SK-N-SH (cell line): ENCODE measurements around the gene SORL1. TPM values are rescaled to one million over a fixed set of nuclear protein-coding genes. Genes with fewer than 3 reads are reported as not detected.

Experiments used
- CTCF ChIA-PET: fragments of 300-600, 350-600 bp; formaldehyde crosslinking; extraction: SDS; loops from one replicate; lab custom pipeline; 2021; lab: Yijun Ruan, JAX
- POLR2A ChIA-PET: fragments of 350-600 bp; sonication (Branson Sonifier 250); formaldehyde crosslinking; extraction: SDS; loops from one replicate; lab custom pipeline; 2020; ENCODE audit warnings: antibody characterized with exemption, inconsistent platforms; lab: Yijun Ruan, JAX
- DNase-seq: peaks from one replicate; pipeline ENCODE4 v3.0.0; 2012
- H2AFZ ChIP-seq: fragments of 200-600 bp; sonication (generic); 2 replicates; pipeline ENCODE4 v1.8.1; 2016; ENCODE audit warnings: antibody characterized with exemption, mild to moderate bottlenecking, low read depth
- H3F3A ChIP-seq: fragments of 200-600 bp; sonication (generic); replicated peaks from 2 replicates; pipeline ENCODE3; 2016; ENCODE audit warnings: antibody characterized with exemption, mild to moderate bottlenecking; ENCODE audit not compliant: insufficient read depth
- H3K27ac ChIP-seq, 2 experiments: fragments of 200-500 bp in 1 of 2; fragments of 200-600 bp in 1 of 2; sonication (Bioruptor generic) in 1 of 2; sonication (generic), shearing (Covaris generic) in 1 of 2; 2 replicates each; pipeline versions ENCODE4 v1.5.1 to v1.6.1; 2014 to 2016; ENCODE audit warnings: low read depth in 2 of 2, inconsistent platforms in 1 of 2, low read length in 1 of 2, mild to moderate bottlenecking in 1 of 2, mixed read lengths in 1 of 2
- H3K27me3 ChIP-seq: fragments of 200-600 bp; sonication (generic), shearing (Covaris generic); 2 replicates; pipeline ENCODE4 v1.6.1; 2016; ENCODE audit warnings: mixed run types; ENCODE audit not compliant: insufficient read depth
- H3K36me3 ChIP-seq, 2 experiments: fragments of 200-500 bp in 1 of 2; fragments of 200-600 bp in 1 of 2; sonication (Bioruptor generic) in 1 of 2; sonication (generic) in 1 of 2; replicated peaks in 1 of 2; 2 replicates each; pipeline versions ENCODE3 to v1.5.1; 2014 to 2016; ENCODE audit warnings: low read length in 1 of 2, mild to moderate bottlenecking in 1 of 2; ENCODE audit not compliant: insufficient read depth in 2 of 2, control insufficient read depth in 1 of 2
- H3K4me1 ChIP-seq, 2 experiments: fragments of 200-500 bp in 1 of 2; fragments of 200-600 bp in 1 of 2; sonication (Bioruptor generic) in 1 of 2; sonication (generic), shearing (Covaris generic) in 1 of 2; 2 replicates each; pipeline versions ENCODE4 v1.5.1 to v1.6.1; 2014 to 2016; ENCODE audit warnings: low read depth in 1 of 2, low read length in 1 of 2, mixed run types in 1 of 2; ENCODE audit not compliant: insufficient read depth in 2 of 2, control insufficient read depth in 1 of 2
- H3K4me2 ChIP-seq: fragments of 200-600 bp; sonication (generic), shearing (Covaris generic); 2 replicates; pipeline ENCODE4 v1.6.1; 2017; ENCODE audit warnings: mixed run types
- H3K4me3 ChIP-seq, 2 experiments: fragments of 200-500 bp in 1 of 2; fragments of 200-600 bp in 1 of 2; sonication (Bioruptor generic) in 1 of 2; sonication (generic), shearing (Covaris generic) in 1 of 2; 2 replicates each; pipeline versions ENCODE4 v1.5.1 to v1.8.1; 2014 to 2016; ENCODE audit warnings: low read depth in 2 of 2, inconsistent platforms in 1 of 2, low read length in 1 of 2, mild to moderate bottlenecking in 1 of 2, mixed read lengths in 1 of 2, moderate library complexity in 1 of 2
- H3K79me2 ChIP-seq: fragments of 200-600 bp; sonication (generic); 2 replicates; pipeline ENCODE4 v1.8.1; 2017; ENCODE audit warnings: mild to moderate bottlenecking; ENCODE audit not compliant: insufficient read depth
- H3K9ac ChIP-seq: fragments of 200-600 bp; sonication (generic); 2 replicates; pipeline ENCODE4 v1.6.1; 2017; ENCODE audit warnings: mixed run types
- H3K9me2 ChIP-seq: fragments of 200-600 bp; sonication (generic); 2 replicates; pipeline ENCODE4 v1.6.1; 2017; ENCODE audit warnings: mixed run types
- H3K9me3 ChIP-seq: fragments of 200-600 bp; sonication (generic); 2 replicates; pipeline ENCODE4 v1.6.1; 2017; ENCODE audit warnings: mixed run types, mild to moderate bottlenecking, moderate library complexity
- H4K20me1 ChIP-seq: fragments of 200-600 bp; sonication (generic); 2 replicates; pipeline ENCODE4 v1.6.1; 2017; ENCODE audit warnings: mild to moderate bottlenecking, mixed run types; ENCODE audit not compliant: insufficient read depth
- CHD2 ChIP-seq: fragments of 150-350 bp; IDR thresholded peaks from 2 replicates; pipeline ENCODE4 v1.6.1; 2018; ENCODE audit warnings: low read length; ENCODE audit not compliant: partially characterized antibody
- CTCF ChIP-seq: fragments of 200-600 bp; sonication (generic); IDR thresholded peaks from 2 replicates; pipeline ENCODE4 v1.6.1; 2017; ENCODE audit warnings: antibody characterized with exemption, mild to moderate bottlenecking, moderate library complexity
- FOXJ3 ChIP-seq: sonication (generic); formaldehyde crosslinking; IDR thresholded peaks from 2 replicates; pipeline ENCODE4 v1.5.1; 2020; ENCODE audit warnings: mild to moderate bottlenecking, missing genetic modification reagents
- FOXM1 ChIP-seq: IDR thresholded peaks from 2 replicates; pipeline ENCODE4 v1.4.0; 2012; ENCODE audit warnings: low read depth, mild to moderate bottlenecking
- IRF3 ChIP-seq: fragments of 150-350 bp; IDR thresholded peaks from 2 replicates; pipeline ENCODE4 v1.6.1; 2016; ENCODE audit warnings: mild to moderate bottlenecking, low read depth, low read length
- NFIC ChIP-seq: IDR thresholded peaks from 2 replicates; pipeline ENCODE4 v1.4.0; 2012; ENCODE audit warnings: borderline replicate concordance
- NRF1 ChIP-seq: IDR thresholded peaks from 2 replicates; pipeline ENCODE4 v1.6.1; 2012; ENCODE audit warnings: low read depth, mild to moderate bottlenecking, low read length
- RFX5 ChIP-seq: IDR thresholded peaks from 2 replicates; pipeline ENCODE4 v1.6.1; 2012; ENCODE audit warnings: mild to moderate bottlenecking, improper control_type of control experiment, low read length
- SIN3A ChIP-seq: IDR thresholded peaks from 2 replicates; pipeline ENCODE4 v1.6.1; 2012; ENCODE audit warnings: low read depth, mild to moderate bottlenecking, low read length, moderate library complexity, borderline replicate concordance
- TEAD4 ChIP-seq: IDR thresholded peaks from 2 replicates; pipeline ENCODE4 v1.4.0; 2012; ENCODE audit warnings: mild to moderate bottlenecking, borderline replicate concordance; ENCODE audit not compliant: insufficient read depth
- YY1 ChIP-seq: IDR thresholded peaks from 2 replicates; pipeline ENCODE4 v1.4.0; 2012; ENCODE audit warnings: low read depth, mild to moderate bottlenecking
- WGBS: methylation state at CpG from one replicate; pipeline ENCODE4 v1.1.6; 2017; ENCODE audit warnings: low lambda C conversion rate; 5-methylcytosine and 5-hydroxymethylcytosine counted together
- polyA plus RNA-seq, 3 experiments: library from polyadenylated mRNA; depleted of rRNA; stranded (reverse); fragments of >200 nt; gene quantifications; 2 replicates each; pipeline ENCODE4 v1.2.3, GENCODE V29; 2012
- TF ChIP-seq, protein P1 (sequence below): IDR thresholded peaks from 2 replicates; pipeline ENCODE4; 2012
- TF ChIP-seq, protein P2 (sequence below): IDR thresholded peaks from 2 replicates; pipeline ENCODE4 v1.4.0; 2012; ENCODE audit warnings: low read depth, borderline replicate concordance
- TF ChIP-seq, protein P3 (sequence below): IDR thresholded peaks from 2 replicates; pipeline ENCODE4 v1.4.0; 2012; ENCODE audit warnings: low read depth, borderline replicate concordance

SORL1 gene
- polyA plus RNA-seq, 1 of the 3 experiments (the other 2 are of a cell fraction): 7.1 TPM

GRCh38 chr11:121472312-121472711 is 20.2 kb downstream of the SORL1 start (continued):
- TF ChIP-seq, protein P1, sequence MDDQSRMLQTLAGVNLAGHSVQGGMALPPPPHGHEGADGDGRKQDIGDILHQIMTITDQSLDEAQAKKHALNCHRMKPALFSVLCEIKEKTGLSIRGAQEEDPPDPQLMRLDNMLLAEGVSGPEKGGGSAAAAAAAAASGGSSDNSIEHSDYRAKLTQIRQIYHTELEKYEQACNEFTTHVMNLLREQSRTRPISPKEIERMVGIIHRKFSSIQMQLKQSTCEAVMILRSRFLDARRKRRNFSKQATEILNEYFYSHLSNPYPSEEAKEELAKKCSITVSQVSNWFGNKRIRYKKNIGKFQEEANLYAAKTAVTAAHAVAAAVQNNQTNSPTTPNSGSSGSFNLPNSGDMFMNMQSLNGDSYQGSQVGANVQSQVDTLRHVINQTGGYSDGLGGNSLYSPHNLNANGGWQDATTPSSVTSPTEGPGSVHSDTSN: no peak
- no peak for TF ChIP-seq IRF3

GRCh38 chr11:121473064-121473777 is 21.1 kb downstream of the SORL1 start:
- ChIA-PET POLR2A (no interaction called here), CTCF (no interaction called here)
- no peak overlapping the region for H2AFZ ChIP-seq
- no peak overlapping the region for H3K4me2 ChIP-seq
- H3K4me1 ChIP-seq: no peaks in the 10 kb centered on the region
- no peak overlapping the region for H3K27ac ChIP-seq
- no peaks in the 10 kb centered on the region for H3K9me3 ChIP-seq
- no peak for TF ChIP-seq CHD2
- no peak for TF ChIP-seq RFX5
- TF ChIP-seq IRF3: no peak
- TF ChIP-seq YY1: no peak
- TF ChIP-seq, protein P2, sequence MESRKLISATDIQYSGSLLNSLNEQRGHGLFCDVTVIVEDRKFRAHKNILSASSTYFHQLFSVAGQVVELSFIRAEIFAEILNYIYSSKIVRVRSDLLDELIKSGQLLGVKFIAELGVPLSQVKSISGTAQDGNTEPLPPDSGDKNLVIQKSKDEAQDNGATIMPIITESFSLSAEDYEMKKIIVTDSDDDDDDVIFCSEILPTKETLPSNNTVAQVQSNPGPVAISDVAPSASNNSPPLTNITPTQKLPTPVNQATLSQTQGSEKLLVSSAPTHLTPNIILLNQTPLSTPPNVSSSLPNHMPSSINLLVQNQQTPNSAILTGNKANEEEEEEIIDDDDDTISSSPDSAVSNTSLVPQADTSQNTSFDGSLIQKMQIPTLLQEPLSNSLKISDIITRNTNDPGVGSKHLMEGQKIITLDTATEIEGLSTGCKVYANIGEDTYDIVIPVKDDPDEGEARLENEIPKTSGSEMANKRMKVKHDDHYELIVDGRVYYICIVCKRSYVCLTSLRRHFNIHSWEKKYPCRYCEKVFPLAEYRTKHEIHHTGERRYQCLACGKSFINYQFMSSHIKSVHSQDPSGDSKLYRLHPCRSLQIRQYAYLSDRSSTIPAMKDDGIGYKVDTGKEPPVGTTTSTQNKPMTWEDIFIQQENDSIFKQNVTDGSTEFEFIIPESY: no peak
- TF ChIP-seq CTCF: no peak
- no peak for TF ChIP-seq FOXJ3 (CRISPR knock-in tag)
- TF ChIP-seq NRF1: no peak
- no peak for TF ChIP-seq NFIC
- TF ChIP-seq, protein P3, sequence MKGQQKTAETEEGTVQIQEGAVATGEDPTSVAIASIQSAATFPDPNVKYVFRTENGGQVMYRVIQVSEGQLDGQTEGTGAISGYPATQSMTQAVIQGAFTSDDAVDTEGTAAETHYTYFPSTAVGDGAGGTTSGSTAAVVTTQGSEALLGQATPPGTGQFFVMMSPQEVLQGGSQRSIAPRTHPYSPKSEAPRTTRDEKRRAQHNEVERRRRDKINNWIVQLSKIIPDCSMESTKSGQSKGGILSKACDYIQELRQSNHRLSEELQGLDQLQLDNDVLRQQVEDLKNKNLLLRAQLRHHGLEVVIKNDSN: no peak
- no peak for TF ChIP-seq SIN3A
- TF ChIP-seq FOXM1: no peak
- no peak for TF ChIP-seq TEAD4
- no peak overlapping the region for H3K4me3 ChIP-seq
- DNase-seq: no peak
- H3K9me2 ChIP-seq: no peaks in the 10 kb centered on the region
- H3K9ac ChIP-seq: no peak overlapping the region
- WGBS: 84% methylated on average over 8 of the region's 8 CpGs
- H3F3A ChIP-seq: no peaks in the 10 kb centered on the region
- H3K27me3 ChIP-seq: no peaks in the 10 kb centered on the region
- no peaks in the 10 kb centered on the region for H4K20me1 ChIP-seq
- no peaks in the 10 kb centered on the region for H3K36me3 ChIP-seq
- no peaks in the 10 kb centered on the region for H3K79me2 ChIP-seq
